ENCODE results near the gene TREM2. TPM values are rescaled to one million over a fixed set of nuclear protein-coding genes. Genes with fewer than 3 reads are reported as not detected.

Gene TREM2
- total and polyA plus RNA-seq, 2 of the 13 experiments (the other 11 are each of a cell fraction or from before 2014, with no cell fraction given): 0.11 TPM; not detected in 1

DNA sequence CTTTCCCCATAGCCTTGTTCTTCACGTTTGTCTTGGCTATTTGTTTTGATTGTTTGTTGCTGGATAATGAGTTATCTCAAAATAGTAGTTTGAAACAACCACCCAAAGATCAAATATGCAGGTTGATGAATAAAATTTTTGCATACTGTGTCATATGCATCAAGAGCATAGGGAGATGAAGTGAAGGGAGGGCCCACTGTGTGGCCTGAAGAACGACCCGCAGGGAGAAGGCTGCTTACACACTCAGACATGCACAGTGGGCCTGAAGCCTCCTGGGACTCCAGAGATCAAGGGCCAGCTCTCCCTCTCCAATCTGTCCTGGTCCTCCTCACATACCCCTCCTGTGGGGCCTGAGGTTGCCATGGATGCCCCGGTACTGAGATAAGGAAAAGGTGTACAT lies 16.2 kb upstream of the TREM2 start (continued):
- TF ChIP-seq, protein P1, sequence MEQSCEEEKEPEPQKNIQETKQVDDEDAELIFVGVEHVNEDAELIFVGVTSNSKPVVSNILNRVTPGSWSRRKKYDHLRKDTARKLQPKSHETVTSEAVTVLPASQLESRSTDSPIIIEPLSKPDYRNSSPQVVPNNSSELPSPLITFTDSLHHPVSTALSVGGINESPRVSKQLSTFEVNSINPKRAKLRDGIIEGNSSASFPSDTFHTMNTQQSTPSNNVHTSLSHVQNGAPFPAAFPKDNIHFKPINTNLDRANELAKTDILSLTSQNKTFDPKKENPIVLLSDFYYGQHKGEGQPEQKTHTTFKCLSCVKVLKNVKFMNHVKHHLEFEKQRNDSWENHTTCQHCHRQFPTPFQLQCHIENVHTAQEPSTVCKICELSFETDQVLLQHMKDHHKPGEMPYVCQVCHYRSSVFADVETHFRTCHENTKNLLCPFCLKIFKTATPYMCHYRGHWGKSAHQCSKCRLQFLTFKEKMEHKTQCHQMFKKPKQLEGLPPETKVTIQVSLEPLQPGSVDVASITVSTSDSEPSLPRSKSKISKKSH (CRISPR knock-in tag; IDR thresholded peaks at IDR 0.05; ENCODE audit: borderline replicate concordance): no peak
- TF ChIP-seq ZNF883 (CRISPR knock-in tag; IDR thresholded peaks at IDR 0.05; ENCODE audit: not compliant biosample characterization): no peak
- TF ChIP-seq ZNF598 (CRISPR knock-in tag; IDR thresholded peaks at IDR 0.05; ENCODE audit: borderline replicate concordance): no peak
- no peak for TF ChIP-seq GTF2F1 (IDR thresholded peaks at IDR 0.05; ENCODE audit: low read length)
- TF ChIP-seq, protein P2, sequence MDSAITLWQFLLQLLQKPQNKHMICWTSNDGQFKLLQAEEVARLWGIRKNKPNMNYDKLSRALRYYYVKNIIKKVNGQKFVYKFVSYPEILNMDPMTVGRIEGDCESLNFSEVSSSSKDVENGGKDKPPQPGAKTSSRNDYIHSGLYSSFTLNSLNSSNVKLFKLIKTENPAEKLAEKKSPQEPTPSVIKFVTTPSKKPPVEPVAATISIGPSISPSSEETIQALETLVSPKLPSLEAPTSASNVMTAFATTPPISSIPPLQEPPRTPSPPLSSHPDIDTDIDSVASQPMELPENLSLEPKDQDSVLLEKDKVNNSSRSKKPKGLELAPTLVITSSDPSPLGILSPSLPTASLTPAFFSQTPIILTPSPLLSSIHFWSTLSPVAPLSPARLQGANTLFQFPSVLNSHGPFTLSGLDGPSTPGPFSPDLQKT (CRISPR knock-in tag; IDR thresholded peaks at IDR 0.05; ENCODE audit: borderline replicate concordance): no peak
- TF ChIP-seq, protein P3, sequence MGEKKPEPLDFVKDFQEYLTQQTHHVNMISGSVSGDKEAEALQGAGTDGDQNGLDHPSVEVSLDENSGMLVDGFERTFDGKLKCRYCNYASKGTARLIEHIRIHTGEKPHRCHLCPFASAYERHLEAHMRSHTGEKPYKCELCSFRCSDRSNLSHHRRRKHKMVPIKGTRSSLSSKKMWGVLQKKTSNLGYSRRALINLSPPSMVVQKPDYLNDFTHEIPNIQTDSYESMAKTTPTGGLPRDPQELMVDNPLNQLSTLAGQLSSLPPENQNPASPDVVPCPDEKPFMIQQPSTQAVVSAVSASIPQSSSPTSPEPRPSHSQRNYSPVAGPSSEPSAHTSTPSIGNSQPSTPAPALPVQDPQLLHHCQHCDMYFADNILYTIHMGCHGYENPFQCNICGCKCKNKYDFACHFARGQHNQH (CRISPR knock-in tag; IDR thresholded peaks at IDR 0.05): no peak
- TF ChIP-seq ZNF326 (CRISPR knock-in tag; IDR thresholded peaks at IDR 0.05; ENCODE audit: borderline replicate concordance): no peak
- TF ChIP-seq, protein P4, sequence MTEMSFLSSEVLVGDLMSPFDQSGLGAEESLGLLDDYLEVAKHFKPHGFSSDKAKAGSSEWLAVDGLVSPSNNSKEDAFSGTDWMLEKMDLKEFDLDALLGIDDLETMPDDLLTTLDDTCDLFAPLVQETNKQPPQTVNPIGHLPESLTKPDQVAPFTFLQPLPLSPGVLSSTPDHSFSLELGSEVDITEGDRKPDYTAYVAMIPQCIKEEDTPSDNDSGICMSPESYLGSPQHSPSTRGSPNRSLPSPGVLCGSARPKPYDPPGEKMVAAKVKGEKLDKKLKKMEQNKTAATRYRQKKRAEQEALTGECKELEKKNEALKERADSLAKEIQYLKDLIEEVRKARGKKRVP (CRISPR knock-in tag; IDR thresholded peaks at IDR 0.05): no peak
- TF ChIP-seq, protein P5, sequence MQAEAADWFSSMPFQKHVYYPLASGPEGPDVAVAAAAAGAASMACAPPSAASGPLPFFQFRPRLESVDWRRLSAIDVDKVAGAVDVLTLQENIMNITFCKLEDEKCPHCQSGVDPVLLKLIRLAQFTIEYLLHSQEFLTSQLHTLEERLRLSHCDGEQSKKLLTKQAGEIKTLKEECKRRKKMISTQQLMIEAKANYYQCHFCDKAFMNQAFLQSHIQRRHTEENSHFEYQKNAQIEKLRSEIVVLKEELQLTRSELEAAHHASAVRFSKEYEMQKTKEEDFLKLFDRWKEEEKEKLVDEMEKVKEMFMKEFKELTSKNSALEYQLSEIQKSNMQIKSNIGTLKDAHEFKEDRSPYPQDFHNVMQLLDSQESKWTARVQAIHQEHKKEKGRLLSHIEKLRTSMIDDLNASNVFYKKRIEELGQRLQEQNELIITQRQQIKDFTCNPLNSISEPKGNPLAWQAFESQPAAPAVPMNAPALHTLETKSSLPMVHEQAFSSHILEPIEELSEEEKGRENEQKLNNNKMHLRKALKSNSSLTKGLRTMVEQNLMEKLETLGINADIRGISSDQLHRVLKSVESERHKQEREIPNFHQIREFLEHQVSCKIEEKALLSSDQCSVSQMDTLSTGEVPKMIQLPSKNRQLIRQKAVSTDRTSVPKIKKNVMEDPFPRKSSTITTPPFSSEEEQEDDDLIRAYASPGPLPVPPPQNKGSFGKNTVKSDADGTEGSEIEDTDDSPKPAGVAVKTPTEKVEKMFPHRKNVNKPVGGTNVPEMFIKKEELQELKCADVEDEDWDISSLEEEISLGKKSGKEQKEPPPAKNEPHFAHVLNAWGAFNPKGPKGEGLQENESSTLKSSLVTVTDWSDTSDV (CRISPR knock-in tag; IDR thresholded peaks at IDR 0.05): no peak
- no peak for TF ChIP-seq ZNF614 (CRISPR knock-in tag; IDR thresholded peaks at IDR 0.05; ENCODE audit: borderline replicate concordance)
- TF ChIP-seq ZNF124 (CRISPR knock-in tag; IDR thresholded peaks at IDR 0.05): no peak
- TF ChIP-seq ZNF615 (CRISPR knock-in tag; IDR thresholded peaks at IDR 0.05; ENCODE audit: borderline replicate concordance): no peak
- TF ChIP-seq, protein P6, sequence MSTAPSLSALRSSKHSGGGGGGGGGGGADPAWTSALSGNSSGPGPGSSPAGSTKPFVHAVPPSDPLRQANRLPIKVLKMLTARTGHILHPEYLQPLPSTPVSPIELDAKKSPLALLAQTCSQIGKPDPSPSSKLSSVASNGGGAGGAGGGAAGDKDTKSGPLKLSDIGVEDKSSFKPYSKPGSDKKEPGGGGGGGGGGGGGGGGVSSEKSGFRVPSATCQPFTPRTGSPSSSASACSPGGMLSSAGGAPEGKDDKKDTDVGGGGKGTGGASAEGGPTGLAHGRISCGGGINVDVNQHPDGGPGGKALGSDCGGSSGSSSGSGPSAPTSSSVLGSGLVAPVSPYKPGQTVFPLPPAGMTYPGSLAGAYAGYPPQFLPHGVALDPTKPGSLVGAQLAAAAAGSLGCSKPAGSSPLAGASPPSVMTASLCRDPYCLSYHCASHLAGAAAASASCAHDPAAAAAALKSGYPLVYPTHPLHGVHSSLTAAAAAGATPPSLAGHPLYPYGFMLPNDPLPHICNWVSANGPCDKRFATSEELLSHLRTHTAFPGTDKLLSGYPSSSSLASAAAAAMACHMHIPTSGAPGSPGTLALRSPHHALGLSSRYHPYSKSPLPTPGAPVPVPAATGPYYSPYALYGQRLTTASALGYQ (CRISPR knock-in tag; IDR thresholded peaks at IDR 0.05): no peak
- TF ChIP-seq, protein P7, sequence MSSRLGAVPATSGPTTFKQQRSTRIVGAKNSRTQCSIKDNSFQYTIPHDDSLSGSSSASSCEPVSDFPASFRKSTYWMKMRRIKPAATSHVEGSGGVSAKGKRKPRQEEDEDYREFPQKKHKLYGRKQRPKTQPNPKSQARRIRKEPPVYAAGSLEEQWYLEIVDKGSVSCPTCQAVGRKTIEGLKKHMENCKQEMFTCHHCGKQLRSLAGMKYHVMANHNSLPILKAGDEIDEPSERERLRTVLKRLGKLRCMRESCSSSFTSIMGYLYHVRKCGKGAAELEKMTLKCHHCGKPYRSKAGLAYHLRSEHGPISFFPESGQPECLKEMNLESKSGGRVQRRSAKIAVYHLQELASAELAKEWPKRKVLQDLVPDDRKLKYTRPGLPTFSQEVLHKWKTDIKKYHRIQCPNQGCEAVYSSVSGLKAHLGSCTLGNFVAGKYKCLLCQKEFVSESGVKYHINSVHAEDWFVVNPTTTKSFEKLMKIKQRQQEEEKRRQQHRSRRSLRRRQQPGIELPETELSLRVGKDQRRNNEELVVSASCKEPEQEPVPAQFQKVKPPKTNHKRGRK (CRISPR knock-in tag; IDR thresholded peaks at IDR 0.05): no peak
